Endothelial cell of umbilical vein (primary cell): Measurements from ENCODE around the gene HLA-DPB1. TPM values are rescaled to one million over a fixed set of nuclear protein-coding genes. Genes with fewer than 3 reads are reported as not detected.

Experiments used
- BruUV-seq: library from RNA; stranded (reverse); fragments of 400-500 nt; replicated peaks from 2 replicates; lab custom pipeline; 2021; lab: Mats Ljungman, UMichigan
- CTCF ChIA-PET: fragments of 300-600, 350-600 bp; sonication (Branson Sonifier 250); formaldehyde crosslinking; loops from one replicate; lab custom pipeline; 2021; ENCODE audit warnings: antibody characterized with exemption, inconsistent platforms; lab: Charles Lee
- POLR2A ChIA-PET: fragments of 300-600, 350-600 bp; sonication (Branson Sonifier 250); formaldehyde crosslinking; loops from one replicate; lab custom pipeline; 2021; ENCODE audit warnings: antibody characterized with exemption, inconsistent platforms; lab: Charles Lee
- DNase-seq: peaks from one replicate; pipeline ENCODE4 v3.0.0-alpha.2; 2011; ENCODE audit warnings: low read depth, low spot score
- FAIRE-seq: peaks from 2 replicates; lab custom pipeline; 2011; peaks lifted over from hg19 to GRCh38; lab: Jason Lieb, UNC
- H2AFZ ChIP-seq: 2 replicates; pipeline ENCODE4 v1.6.0; 2012; ENCODE audit warnings: low read depth, low read length, control low read depth, inconsistent platforms
- H3K27ac ChIP-seq: 2 replicates; pipeline ENCODE4 v1.5.1; 2011; ENCODE audit warnings: low read depth, mild to moderate bottlenecking, control low read depth, low read length, moderate library complexity; ENCODE audit not compliant: insufficient read depth
- H3K27me3 ChIP-seq, 2 experiments: 2 replicates each; pipeline versions ENCODE4 v1.6.0 to v1.6.1; 2011; ENCODE audit warnings: low read length in 2 of 2, mixed read lengths in 1 of 2; ENCODE audit not compliant: control insufficient read depth in 2 of 2, insufficient read depth in 2 of 2
- H3K36me3 ChIP-seq, 2 experiments: 2 replicates in 1 of 2; 3 replicates in 1 of 2; pipeline ENCODE4 v1.5.1; 2011; ENCODE audit warnings: low read length in 2 of 2, mild to moderate bottlenecking in 1 of 2, moderate library complexity in 1 of 2; ENCODE audit not compliant: control insufficient read depth in 2 of 2, insufficient read depth in 2 of 2; ENCODE audit errors: extremely low read depth in 1 of 2
- H3K4me1 ChIP-seq: 3 replicates; pipeline ENCODE4 v1.5.1; 2011; ENCODE audit warnings: mild to moderate bottlenecking, low read length; ENCODE audit not compliant: control insufficient read depth, insufficient read depth; ENCODE audit errors: extremely low read depth
- H3K4me2 ChIP-seq: 2 replicates; pipeline ENCODE4 v1.6.1; 2011; ENCODE audit warnings: low read length, control low read depth, mixed read lengths; ENCODE audit not compliant: insufficient read depth
- H3K4me3 ChIP-seq, 3 experiments: fragments of 200-600 bp in 1 of 3; sonication (generic), shearing (Covaris generic) in 1 of 3; replicated peaks in 1 of 3; 2 replicates each; pipeline ENCODE4 v1.5.1; 2011 to 2016; ENCODE audit warnings: control low read depth in 3 of 3, low read length in 3 of 3, mild to moderate bottlenecking in 2 of 3, inconsistent platforms in 1 of 3, low read depth in 1 of 3, moderate library complexity in 1 of 3; ENCODE audit not compliant: insufficient read depth in 1 of 3
- H3K79me2 ChIP-seq: 2 replicates; pipeline ENCODE4 v1.6.0; 2012; ENCODE audit warnings: low read length, inconsistent platforms; ENCODE audit not compliant: control insufficient read depth, insufficient read depth
- H3K9ac ChIP-seq: replicated peaks from 2 replicates; pipeline ENCODE3; 2011; ENCODE audit warnings: low read length, control low read depth; ENCODE audit not compliant: insufficient read depth; ENCODE audit errors: extremely low read depth
- H3K9me1 ChIP-seq: replicated peaks from 3 replicates; pipeline ENCODE4 v1.6.0; 2011; ENCODE audit warnings: mild to moderate bottlenecking, low read length; ENCODE audit not compliant: control insufficient read depth, insufficient read depth; ENCODE audit errors: extremely low read depth
- H3K9me3 ChIP-seq: replicated peaks from 2 replicates; pipeline ENCODE4 v1.5.1; 2012; ENCODE audit warnings: low read length, inconsistent platforms; ENCODE audit not compliant: control insufficient read depth, insufficient read depth
- H4K20me1 ChIP-seq: replicated peaks from 2 replicates; pipeline ENCODE3; 2011; ENCODE audit warnings: mild to moderate bottlenecking, low read length; ENCODE audit not compliant: control insufficient read depth, insufficient read depth; ENCODE audit errors: extremely low read depth
- CTCF ChIP-seq, 2 donors: IDR thresholded peaks; 1 replicate in 1 of 2; 2 replicates in 1 of 2; pipeline ENCODE4 v1.5.1; 2011; ENCODE audit warnings: low read length in 2 of 2, mild to moderate bottlenecking in 2 of 2, moderate library complexity in 2 of 2, control low read depth in 1 of 2, inconsistent platforms in 1 of 2, low read depth in 1 of 2; ENCODE audit not compliant: insufficient read depth in 1 of 2; ENCODE audit errors: extremely low read depth in 1 of 2
- EZH2 ChIP-seq: IDR thresholded peaks from 2 replicates; pipeline ENCODE4 v1.6.1; 2012; ENCODE audit warnings: borderline replicate concordance, low read depth, mild to moderate bottlenecking, moderate library complexity, low read length, inconsistent platforms; ENCODE audit not compliant: severe bottlenecking
- FOS ChIP-seq: IDR thresholded peaks from 2 replicates; pipeline ENCODE4 v1.6.1; 2011; ENCODE audit warnings: mild to moderate bottlenecking, low read length, moderate library complexity, borderline replicate concordance; ENCODE audit not compliant: insufficient read depth
- GATA2 ChIP-seq: IDR thresholded peaks from 2 replicates; pipeline ENCODE4 v1.7.0; 2011; ENCODE audit warnings: low read depth, mild to moderate bottlenecking, moderate library complexity, mixed read lengths, low read length; ENCODE audit not compliant: insufficient read length, insufficient read depth
- JUN ChIP-seq: IDR thresholded peaks from 2 replicates; pipeline ENCODE4 v1.6.1; 2011; ENCODE audit warnings: borderline replicate concordance, low read depth; ENCODE audit not compliant: insufficient read length, insufficient read depth
- MAX ChIP-seq: IDR thresholded peaks from 2 replicates; pipeline ENCODE4 v1.6.1; 2011; ENCODE audit not compliant: insufficient read depth, insufficient read length
- MYC ChIP-seq: IDR thresholded peaks from one replicate; pipeline ENCODE4 v1.6.1; 2011; ENCODE audit warnings: mild to moderate bottlenecking, low read depth, low read length
- POLR2A ChIP-seq: IDR thresholded peaks from 2 replicates; pipeline ENCODE4 v1.6.1; 2012; ENCODE audit warnings: low read depth, mild to moderate bottlenecking, control low read depth, low read length
- POLR2AphosphoS5 ChIP-seq: IDR thresholded peaks from 2 replicates; pipeline ENCODE4 v1.6.1; 2012; ENCODE audit warnings: low read depth, mild to moderate bottlenecking, control low read depth, low read length, moderate library complexity; ENCODE audit not compliant: insufficient read depth
- dilution Hi-C: fragments of 300-500 bp; cut with MboI; formaldehyde crosslinking; loops from one replicate; pipeline ENCODE4 v1.15.0; 2019; ENCODE audit warnings: low sequenced_read_pairs; ENCODE audit not compliant: extremely low pct_ligation_motif_present
- intact Hi-C: fragments of 100-400 bp; cut with micrococcal nuclease; formaldehyde crosslinking; loops from one replicate; pipeline ENCODE4 v1.10.0; 2022
- polyA plus RNA-seq, 4 experiments: library from polyadenylated mRNA; depleted of rRNA in 3 of 4; stranded (reverse) in 3 of 4; unstranded in 1 of 4; fragments of >200 nt; gene quantifications; 2 replicates each; pipeline versions ENCODE4 v1.2.1 to v1.2.3, GENCODE V29; 2011 to 2012; ENCODE audit warnings: missing spikeins in 1 of 4
- total RNA-seq: library from RNA; stranded (reverse); gene quantifications from 2 replicates; pipeline ENCODE4 v1.2.3, GENCODE V29; 2021

HLA-DPB1 gene
- total and polyA plus RNA-seq, 2 donors (not counting 3 experiments of a cell fraction or from before 2014, with no cell fraction given) = 2.3 to 38.0 TPM

- Histone ChIP-seq H3K36me3 (no peaks in the 10 kb centered on the region), H3K9ac (no peak overlapping the region), H3K4me3 (no peak overlapping the region), H3K27me3 (peaks cover 19 to 33% of the 10 kb centered on the region in 2 experiments), H4K20me1 (no peaks in the 10 kb centered on the region), H3K79me2 (no peaks in the 10 kb centered on the region), H3K4me2 (no peak overlapping the region), H3K4me1 (no peaks in the 10 kb centered on the region), H3K27ac (no peak overlapping the region), H3K9me3 (no peaks in the 10 kb centered on the region), H2AFZ (no peak overlapping the region), H3K9me1 (no peaks in the 10 kb centered on the region)
- BruUV-seq = no TSS peak
- no peak for DNase-seq
- no peak for FAIRE-seq
- POLR2A ChIA-PET = no interaction called here
- dilution Hi-C loops = no loop called here
- CTCF ChIA-PET = no interaction called here
- TF ChIP-seq GATA2 = no peak
- no peak for TF ChIP-seq POLR2A
- no peak for TF ChIP-seq FOS
- no peak for TF ChIP-seq CTCF (IDR thresholded peaks at IDR 0.05; ENCODE audit: extremely low read depth in 1 of 2, insufficient read depth in 1 of 2, low read depth in 1 of 2, low read length in 2 of 2)
- TF ChIP-seq MYC = no peak
- TF ChIP-seq EZH2 = no peak
- no peak for TF ChIP-seq POLR2AphosphoS5
- intact Hi-C loops = no loop called here
These were observed 29.1 kb downstream of the HLA-DPB1 start for GRCh38 chr6:33104887-33105286.

- intact Hi-C loops (no loop called here), dilution Hi-C loops (no loop called here)
- no peaks in the 10 kb centered on the region for H3K36me3 ChIP-seq
- no peak overlapping the region for H3K4me2 ChIP-seq
- H3K4me1 ChIP-seq = no peaks in the 10 kb centered on the region
- no peak overlapping the region for H3K9ac ChIP-seq
- ChIA-PET CTCF (no interaction called here), POLR2A (no interaction called here)
- H3K9me3 ChIP-seq = no peaks in the 10 kb centered on the region
- no peaks in the 10 kb centered on the region for H3K79me2 ChIP-seq
- H3K27ac ChIP-seq = no peak overlapping the region
- TF ChIP-seq CTCF (IDR thresholded peaks at IDR 0.05; ENCODE audit: extremely low read depth in 1 of 2, insufficient read depth in 1 of 2, low read depth in 1 of 2, low read length in 2 of 2) = no peak
- TF ChIP-seq MAX = no peak
- TF ChIP-seq GATA2 = no peak
- TF ChIP-seq MYC = no peak
- TF ChIP-seq POLR2AphosphoS5 = no peak
- no peak for TF ChIP-seq JUN
- no peak for TF ChIP-seq FOS
- TF ChIP-seq EZH2 = no peak
- no peak for TF ChIP-seq POLR2A
- no peak for DNase-seq
- no peak overlapping the region for H2AFZ ChIP-seq
- H3K4me3 ChIP-seq = no peak overlapping the region
- peaks cover 19 to 33% of the 10 kb centered on the region in 2 experiments for H3K27me3 ChIP-seq
- BruUV-seq = no TSS peak
- H3K9me1 ChIP-seq = no peaks in the 10 kb centered on the region
- H4K20me1 ChIP-seq = no peaks in the 10 kb centered on the region
- no peak for FAIRE-seq
These were observed 29.6 kb downstream of the HLA-DPB1 start for GRCh38 chr6:33105386-33105785.
